GM12878 (cell line): ENCODE data around the gene RGP1. TPM values are rescaled to one million over a fixed set of nuclear protein-coding genes. Genes with fewer than 3 reads are reported as not detected.
A peak's percentile ranks its signal among the peaks of the same experiment; 100 is the strongest.

Experiments
- ATAC-seq: fragments of 200-7000 bp; cut with Tn5 transposase; 3 replicates; pipeline ENCODE4 v1.9.1; 2020; ENCODE audit warnings: mild to moderate bottlenecking, moderate library complexity
- BruUV-seq: library from RNA; stranded (reverse); fragments of 400-500 nt; replicated peaks from 2 replicates; lab custom pipeline; 2021; lab: Mats Ljungman, UMichigan
- CTCF ChIA-PET: fragments of 300-600 bp; sonication (Branson Sonifier 250); formaldehyde crosslinking; extraction: SDS; loops from one replicate; lab custom pipeline; 2021; ENCODE audit warnings: inconsistent platforms; lab: Yijun Ruan, JAX
- POLR2A ChIA-PET: fragments of 350-600 bp; formaldehyde crosslinking; extraction: SDS; loops from one replicate; lab custom pipeline; 2021; ENCODE audit warnings: inconsistent platforms; lab: Charles Lee
- RAD21 ChIA-PET: fragments of 300-600 bp; sonication (Branson Sonifier 250); formaldehyde crosslinking; loops from one replicate; lab custom pipeline; 2023; ENCODE audit warnings: antibody characterized with exemption; ENCODE audit not compliant: unreplicated experiment; lab: Charles Lee
- SMC1A ChIA-PET: fragments of 300-600 bp; sonication (Branson Sonifier 250); formaldehyde crosslinking; loops from one replicate; lab custom pipeline; 2023; ENCODE audit not compliant: unreplicated experiment, uncharacterized antibody; lab: Charles Lee
- DNase-seq: peaks from one replicate; pipeline ENCODE4 v3.0.0-alpha.2; 2011; ENCODE audit warnings: low read depth, low spot score
- FAIRE-seq: peaks from 3 replicates; lab custom pipeline; 2011; peaks lifted over from hg19 to GRCh38; lab: Jason Lieb, UNC
- H2AFZ ChIP-seq: 2 replicates; pipeline ENCODE4 v1.6.0; 2011; ENCODE audit warnings: low read depth, low read length, control low read depth; ENCODE audit not compliant: control insufficient read depth
- H3K27ac ChIP-seq: 2 replicates; pipeline ENCODE4 v1.5.1; 2011; ENCODE audit warnings: control low read depth; ENCODE audit not compliant: control insufficient read depth, insufficient read depth
- H3K27me3 ChIP-seq, 2 experiments: replicated peaks in 1 of 2; 2 replicates each; pipeline versions ENCODE4 v1.6.0 to v1.6.1; 2011; ENCODE audit warnings: low read length in 1 of 2; ENCODE audit not compliant: control insufficient read depth in 2 of 2, insufficient read depth in 2 of 2
- H3K36me3 ChIP-seq, 2 experiments: 2 replicates each; pipeline ENCODE4 v1.5.1; 2011; ENCODE audit warnings: low read length in 1 of 2; ENCODE audit not compliant: control insufficient read depth in 2 of 2, insufficient read depth in 2 of 2
- H3K4me1 ChIP-seq: 2 replicates; pipeline ENCODE4 v1.6.1; 2011; ENCODE audit warnings: mild to moderate bottlenecking, low read length, moderate library complexity, mixed read lengths; ENCODE audit not compliant: control insufficient read depth, insufficient read depth
- H3K4me2 ChIP-seq: 2 replicates; pipeline ENCODE4 v1.6.0; 2011; ENCODE audit warnings: control low read depth; ENCODE audit not compliant: control insufficient read depth, insufficient read depth
- H3K4me3 ChIP-seq: fragments of 200-600 bp; sonication (generic); 2 replicates; pipeline ENCODE4 v1.5.1; 2016
- H3K79me2 ChIP-seq: 2 replicates; pipeline ENCODE4 v1.6.0; 2011; ENCODE audit warnings: low read length; ENCODE audit not compliant: control insufficient read depth, insufficient read depth
- H3K9ac ChIP-seq: 2 replicates; pipeline ENCODE4 v1.8.0; 2011; ENCODE audit warnings: low read length, control low read depth, mixed read lengths; ENCODE audit not compliant: control insufficient read depth, insufficient read depth
- H3K9me3 ChIP-seq: replicated peaks from 3 replicates; pipeline ENCODE4 v1.5.1; 2011; ENCODE audit warnings: mild to moderate bottlenecking, low read length; ENCODE audit not compliant: control insufficient read depth, insufficient read depth
- H4K20me1 ChIP-seq: 2 replicates; pipeline ENCODE4 v1.6.0; 2011; ENCODE audit not compliant: control insufficient read depth, insufficient read depth
- CBX5 ChIP-seq: sonication (generic); IDR thresholded peaks from 2 replicates; pipeline ENCODE4 v1.6.1; 2016; ENCODE audit warnings: low read depth, moderate library complexity, mild to moderate bottlenecking, inconsistent platforms
- CEBPB ChIP-seq, 2 experiments: fragments of 150-350 bp in 1 of 2; IDR thresholded peaks; 2 replicates each; pipeline ENCODE4 v1.6.1; 2012 to 2014; ENCODE audit warnings: low read depth in 2 of 2, low read length in 2 of 2, borderline replicate concordance in 1 of 2, inconsistent platforms in 1 of 2
- CREM ChIP-seq: IDR thresholded peaks from 2 replicates; pipeline ENCODE4 v1.6.1; 2014; ENCODE audit warnings: antibody characterized with exemption, low read depth
- GABPA ChIP-seq: IDR thresholded peaks from 2 replicates; pipeline ENCODE4 v1.6.1; 2014; ENCODE audit warnings: antibody characterized with exemption, low read depth, mild to moderate bottlenecking, inconsistent platforms
- JUND ChIP-seq: IDR thresholded peaks from 2 replicates; pipeline ENCODE4 v1.6.1; 2012; ENCODE audit warnings: low read depth, mild to moderate bottlenecking, low read length, improper control_type of control experiment, moderate library complexity
- KDM1A ChIP-seq: fragments of 200-600 bp; sonication (generic); IDR thresholded peaks from 2 replicates; pipeline ENCODE4 v1.6.1; 2016; ENCODE audit warnings: borderline replicate concordance
- NBN ChIP-seq: fragments of 450-650 bp; IDR thresholded peaks from 2 replicates; pipeline ENCODE4 v1.6.1; 2016
- RELA ChIP-seq: fragments of 450-650 bp; IDR thresholded peaks from 2 replicates; pipeline ENCODE4 v1.8.0; 2014; ENCODE audit warnings: borderline replicate concordance; ENCODE audit not compliant: partially characterized antibody
- STAT3 ChIP-seq: IDR thresholded peaks from 2 replicates; pipeline ENCODE4 v1.6.1; 2011; ENCODE audit warnings: low read depth, low read length, improper control_type of control experiment
- YY1 ChIP-seq: IDR thresholded peaks from 2 replicates; pipeline ENCODE4 v1.6.1; 2011; ENCODE audit warnings: low read depth, mild to moderate bottlenecking, low read length
- WGBS: methylation state at CpG from one replicate; pipeline ENCODE4 v1.1.6; 2016; ENCODE audit warnings: low lambda C conversion rate; ENCODE audit not compliant: insufficient replicate concordance, insufficient coverage; ENCODE audit errors: missing lambda C conversion rate; 5-methylcytosine and 5-hydroxymethylcytosine counted together
- in situ Hi-C: fragments of 300-500 bp; cut with MboI; formaldehyde crosslinking; loops from 9 replicates; pipeline ENCODE4 v1.14.3; 2018; ENCODE audit warnings: mixed read lengths
- intact Hi-C: fragments of 100-400 bp; cut with micrococcal nuclease; formaldehyde crosslinking; loops from one replicate; pipeline ENCODE4 v1.14.2; 2022; ENCODE audit not compliant: unreplicated experiment
- polyA plus RNA-seq, 11 experiments: library from polyadenylated mRNA; depleted of rRNA in 4 of 11; unstranded in 6 of 11; stranded (reverse) in 5 of 11; fragments of >200 nt; fragmentation: Nextera tagmentation in 4 of 11; fragmentation: Illumina TruSeq in 1 of 11; extraction: Ambion mirVana in 4 of 11; extraction: Trizol in 1 of 11; gene quantifications; 1 replicate in 1 of 11; 2 replicates in 10 of 11; pipeline versions ENCODE4 v1.2.1 to v1.2.3, GENCODE V29; 2011 to 2016; ENCODE audit warnings: inconsistent platforms in 2 of 11, missing spikeins in 2 of 11, low read depth in 1 of 11
- total RNA-seq, 4 experiments: library from RNA; depleted of rRNA in 3 of 4; stranded (reverse); fragments of >200 nt in 3 of 4; fragmentation: Illumina TruSeq in 1 of 4; extraction: Trizol in 1 of 4; gene quantifications; 2 replicates each; pipeline versions ENCODE4 v1.2.1 to v1.2.3, GENCODE V29; 2013 to 2021
- TF ChIP-seq, protein P1 (sequence below): IDR thresholded peaks from 2 replicates; pipeline ENCODE4 v1.6.1; 2012; ENCODE audit warnings: low read length, inconsistent platforms
- TF ChIP-seq, protein P2 (sequence below): fragments of 450-650 bp; IDR thresholded peaks from 2 replicates; pipeline ENCODE4 v1.6.1; 2016; ENCODE audit warnings: mild to moderate bottlenecking, moderate library complexity, borderline replicate concordance
- TF ChIP-seq, protein P3 (sequence below): fragments of 450-650 bp; IDR thresholded peaks from 2 replicates; pipeline ENCODE4 v1.6.1; 2017; ENCODE audit warnings: mild to moderate bottlenecking, moderate library complexity

RGP1 gene
- total and polyA plus RNA-seq, 10 of the 15 experiments (the other 5 are each of a cell fraction or from before 2014, with no cell fraction given): 0.44 to 14.9 (median 7.4) TPM

GRCh38 chr9:35746583-35746982 lies 2.5 kb upstream of the RGP1 start:
- ChIA-PET RAD21 (interaction anchor here (0.8 to 5.0 kb wide), 5 partner anchors 11 to 88 kb away, joined by 4 to 74 read pairs (median 6); partner anchors contain the start of genes CCDC107, CREB3, RMRP and TLN1), SMC1A (interaction anchor here (0.7 to 4.1 kb wide), 9 partner anchors 8 to 136 kb away, joined by 3 to 39 read pairs (median 5); partner anchors contain the start of genes CREB3 and TLN1), POLR2A (interaction anchor here (0.9 to 6.2 kb wide), 5 partner anchors 10 to 67 kb away, joined by 3 to 70 read pairs (median 6); partner anchors contain the start of genes CREB3 and TLN1), CTCF (interaction anchor here (1.0 to 9.5 kb wide), 13 partner anchors 8 to 143 kb away, joined by 3 to 147 read pairs (median 4); partner anchors contain the start of genes CCDC107, CREB3, RMRP and TLN1)
- no TSS peak for BruUV-seq
- no peaks in the 10 kb centered on the region for H3K27me3 ChIP-seq
- H3K36me3 ChIP-seq: peaks cover 4 to 25% of the 10 kb centered on the region in 2 experiments
- WGBS: 92% methylated on average over 3 of the region's 3 CpGs
- ATAC-seq (no peak), DNase-seq (no peak), FAIRE-seq (no peak)
- no peaks in the 10 kb centered on the region for H3K9me3 ChIP-seq
- H3K4me2 ChIP-seq: peak overlapping the region; percentile 91
- H4K20me1 ChIP-seq: no peaks in the 10 kb centered on the region; the same call in 1 of the 2 replicates
- H3K27ac ChIP-seq: peak overlapping the region; percentile 13; the same call in 1 of the 2 replicates
- in situ Hi-C loops: no loop called here
- no peak for TF ChIP-seq YY1
- TF ChIP-seq, protein P1, sequence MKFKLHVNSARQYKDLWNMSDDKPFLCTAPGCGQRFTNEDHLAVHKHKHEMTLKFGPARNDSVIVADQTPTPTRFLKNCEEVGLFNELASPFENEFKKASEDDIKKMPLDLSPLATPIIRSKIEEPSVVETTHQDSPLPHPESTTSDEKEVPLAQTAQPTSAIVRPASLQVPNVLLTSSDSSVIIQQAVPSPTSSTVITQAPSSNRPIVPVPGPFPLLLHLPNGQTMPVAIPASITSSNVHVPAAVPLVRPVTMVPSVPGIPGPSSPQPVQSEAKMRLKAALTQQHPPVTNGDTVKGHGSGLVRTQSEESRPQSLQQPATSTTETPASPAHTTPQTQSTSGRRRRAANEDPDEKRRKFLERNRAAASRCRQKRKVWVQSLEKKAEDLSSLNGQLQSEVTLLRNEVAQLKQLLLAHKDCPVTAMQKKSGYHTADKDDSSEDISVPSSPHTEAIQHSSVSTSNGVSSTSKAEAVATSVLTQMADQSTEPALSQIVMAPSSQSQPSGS: no peak
- no peak for TF ChIP-seq CEBPB (IDR thresholded peaks at IDR 0.05; ENCODE audit: borderline replicate concordance in 1 of 2, low read depth in 2 of 2, low read length in 2 of 2)
- no peak for TF ChIP-seq STAT3
- no peak for TF ChIP-seq CBX5
- no peak for TF ChIP-seq GABPA
- TF ChIP-seq JUND: no peak
- TF ChIP-seq, protein P2, sequence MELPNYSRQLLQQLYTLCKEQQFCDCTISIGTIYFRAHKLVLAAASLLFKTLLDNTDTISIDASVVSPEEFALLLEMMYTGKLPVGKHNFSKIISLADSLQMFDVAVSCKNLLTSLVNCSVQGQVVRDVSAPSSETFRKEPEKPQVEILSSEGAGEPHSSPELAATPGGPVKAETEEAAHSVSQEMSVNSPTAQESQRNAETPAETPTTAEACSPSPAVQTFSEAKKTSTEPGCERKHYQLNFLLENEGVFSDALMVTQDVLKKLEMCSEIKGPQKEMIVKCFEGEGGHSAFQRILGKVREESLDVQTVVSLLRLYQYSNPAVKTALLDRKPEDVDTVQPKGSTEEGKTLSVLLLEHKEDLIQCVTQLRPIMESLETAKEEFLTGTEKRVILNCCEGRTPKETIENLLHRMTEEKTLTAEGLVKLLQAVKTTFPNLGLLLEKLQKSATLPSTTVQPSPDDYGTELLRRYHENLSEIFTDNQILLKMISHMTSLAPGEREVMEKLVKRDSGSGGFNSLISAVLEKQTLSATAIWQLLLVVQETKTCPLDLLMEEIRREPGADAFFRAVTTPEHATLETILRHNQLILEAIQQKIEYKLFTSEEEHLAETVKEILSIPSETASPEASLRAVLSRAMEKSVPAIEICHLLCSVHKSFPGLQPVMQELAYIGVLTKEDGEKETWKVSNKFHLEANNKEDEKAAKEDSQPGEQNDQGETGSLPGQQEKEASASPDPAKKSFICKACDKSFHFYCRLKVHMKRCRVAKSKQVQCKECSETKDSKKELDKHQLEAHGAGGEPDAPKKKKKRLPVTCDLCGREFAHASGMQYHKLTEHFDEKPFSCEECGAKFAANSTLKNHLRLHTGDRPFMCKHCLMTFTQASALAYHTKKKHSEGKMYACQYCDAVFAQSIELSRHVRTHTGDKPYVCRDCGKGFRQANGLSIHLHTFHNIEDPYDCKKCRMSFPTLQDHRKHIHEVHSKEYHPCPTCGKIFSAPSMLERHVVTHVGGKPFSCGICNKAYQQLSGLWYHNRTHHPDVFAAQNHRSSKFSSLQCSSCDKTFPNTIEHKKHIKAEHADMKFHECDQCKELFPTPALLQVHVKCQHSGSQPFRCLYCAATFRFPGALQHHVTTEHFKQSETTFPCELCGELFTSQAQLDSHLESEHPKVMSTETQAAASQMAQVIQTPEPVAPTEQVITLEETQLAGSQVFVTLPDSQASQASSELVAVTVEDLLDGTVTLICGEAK: no peak
- TF ChIP-seq NBN: no peak
- no peak for TF ChIP-seq CREM
- TF ChIP-seq KDM1A: no peak
- no peak for TF ChIP-seq RELA
- TF ChIP-seq, protein P3, sequence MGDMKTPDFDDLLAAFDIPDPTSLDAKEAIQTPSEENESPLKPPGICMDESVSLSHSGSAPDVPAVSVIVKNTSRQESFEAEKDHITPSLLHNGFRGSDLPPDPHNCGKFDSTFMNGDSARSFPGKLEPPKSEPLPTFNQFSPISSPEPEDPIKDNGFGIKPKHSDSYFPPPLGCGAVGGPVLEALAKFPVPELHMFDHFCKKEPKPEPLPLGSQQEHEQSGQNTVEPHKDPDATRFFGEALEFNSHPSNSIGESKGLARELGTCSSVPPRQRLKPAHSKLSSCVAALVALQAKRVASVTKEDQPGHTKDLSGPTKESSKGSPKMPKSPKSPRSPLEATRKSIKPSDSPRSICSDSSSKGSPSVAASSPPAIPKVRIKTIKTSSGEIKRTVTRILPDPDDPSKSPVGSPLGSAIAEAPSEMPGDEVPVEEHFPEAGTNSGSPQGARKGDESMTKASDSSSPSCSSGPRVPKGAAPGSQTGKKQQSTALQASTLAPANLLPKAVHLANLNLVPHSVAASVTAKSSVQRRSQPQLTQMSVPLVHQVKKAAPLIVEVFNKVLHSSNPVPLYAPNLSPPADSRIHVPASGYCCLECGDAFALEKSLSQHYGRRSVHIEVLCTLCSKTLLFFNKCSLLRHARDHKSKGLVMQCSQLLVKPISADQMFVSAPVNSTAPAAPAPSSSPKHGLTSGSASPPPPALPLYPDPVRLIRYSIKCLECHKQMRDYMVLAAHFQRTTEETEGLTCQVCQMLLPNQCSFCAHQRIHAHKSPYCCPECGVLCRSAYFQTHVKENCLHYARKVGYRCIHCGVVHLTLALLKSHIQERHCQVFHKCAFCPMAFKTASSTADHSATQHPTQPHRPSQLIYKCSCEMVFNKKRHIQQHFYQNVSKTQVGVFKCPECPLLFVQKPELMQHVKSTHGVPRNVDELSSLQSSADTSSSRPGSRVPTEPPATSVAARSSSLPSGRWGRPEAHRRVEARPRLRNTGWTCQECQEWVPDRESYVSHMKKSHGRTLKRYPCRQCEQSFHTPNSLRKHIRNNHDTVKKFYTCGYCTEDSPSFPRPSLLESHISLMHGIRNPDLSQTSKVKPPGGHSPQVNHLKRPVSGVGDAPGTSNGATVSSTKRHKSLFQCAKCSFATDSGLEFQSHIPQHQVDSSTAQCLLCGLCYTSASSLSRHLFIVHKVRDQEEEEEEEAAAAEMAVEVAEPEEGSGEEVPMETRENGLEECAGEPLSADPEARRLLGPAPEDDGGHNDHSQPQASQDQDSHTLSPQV: no peak
- TF ChIP-seq, all 136 proteins: peak for 0
- intact Hi-C loops: no loop called here
- peaks cover 4% of the 10 kb centered on the region for H3K4me1 ChIP-seq
- H3K4me3 ChIP-seq: peak overlapping the region; percentile 99
- no peak overlapping the region for H2AFZ ChIP-seq
- peaks cover 51% of the 10 kb centered on the region for H3K79me2 ChIP-seq
- peak overlapping the region; percentile 82 for H3K9ac ChIP-seq
